GM21367 (cell line): ENCODE data around the gene NHLRC2.
"Not testable (repeated sequence)": the region's sequence is repeated elsewhere in the genome, so short reads cannot be mapped to it uniquely, and the experiment has no call there.

Experiments used
- ATAC-seq: cut with Tn5 transposase; IDR thresholded peaks from one replicate; pipeline ENCODE4 v1.9.1; 2021; ENCODE audit not compliant: unreplicated experiment

Gene NHLRC2

DNA sequence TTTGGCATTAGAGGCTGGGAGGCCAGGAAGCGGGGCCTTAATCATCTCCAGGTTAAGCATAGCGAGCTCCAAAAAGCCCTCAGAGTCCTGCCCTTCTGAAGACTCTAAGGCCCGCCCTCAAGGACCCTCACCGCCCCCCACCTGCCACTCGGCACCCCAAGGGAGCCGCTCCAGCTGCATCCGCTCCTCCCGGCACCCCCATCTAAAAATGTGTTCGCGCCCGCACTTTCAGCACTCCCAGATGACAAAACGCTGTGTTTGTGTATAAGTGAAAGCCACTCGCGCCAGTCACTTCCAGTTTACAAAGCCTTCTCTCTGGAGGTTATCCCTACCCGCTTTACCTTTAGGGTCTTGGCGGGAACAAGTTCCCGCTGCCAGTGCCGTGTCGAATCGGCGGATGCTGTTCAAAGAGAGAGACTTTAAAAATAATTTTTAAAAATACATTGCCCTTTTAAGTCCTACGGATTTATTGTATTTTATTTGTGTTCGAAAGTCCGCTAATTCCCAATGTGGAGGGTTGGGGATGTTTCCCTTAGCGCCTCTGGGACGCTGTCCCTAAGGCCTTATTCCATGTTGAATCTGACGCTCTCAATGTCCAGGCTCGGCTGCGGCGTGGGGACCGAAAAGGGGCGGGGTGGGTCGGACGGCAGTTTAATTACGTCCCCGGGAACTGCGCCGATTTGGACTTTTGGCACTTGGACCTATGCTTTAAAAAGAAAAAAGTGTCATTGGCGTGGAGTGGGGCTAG lies at the start of gene NHLRC2, which contains the start of gene DCLRE1A:
NHLRC2 (plus strand) TSS at position 649 of the 748 bp plus-strand sequence. CDS start 212 bp downstream, outside the sequence.
DCLRE1A (minus strand) TSS at position 70 of the 748 bp plus-strand sequence. CDS start 900 bp downstream, outside the sequence.
- ATAC-seq: peak; percentile 25

DNA sequence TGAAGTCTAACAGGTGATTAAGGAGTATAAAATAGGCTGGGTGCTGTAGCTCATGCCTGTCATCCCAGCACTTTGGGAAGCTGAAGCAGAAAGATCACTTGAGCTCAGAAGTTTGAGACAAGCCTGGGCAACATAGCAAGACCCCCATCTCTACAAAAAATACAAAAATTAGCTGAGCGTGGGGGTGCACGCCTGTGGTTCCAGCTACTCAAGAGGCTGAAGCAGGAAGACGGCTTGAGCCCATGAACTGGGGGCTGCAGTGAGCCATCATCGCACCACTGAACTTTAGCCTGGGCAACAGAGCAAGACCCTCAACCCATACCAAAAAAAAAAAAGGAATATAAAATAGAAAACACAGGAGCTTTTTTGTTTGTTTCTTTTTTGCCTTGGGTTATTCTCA lies 48.0 kb upstream of the NHLRC2 start:
- no peak for ATAC-seq

DNA sequence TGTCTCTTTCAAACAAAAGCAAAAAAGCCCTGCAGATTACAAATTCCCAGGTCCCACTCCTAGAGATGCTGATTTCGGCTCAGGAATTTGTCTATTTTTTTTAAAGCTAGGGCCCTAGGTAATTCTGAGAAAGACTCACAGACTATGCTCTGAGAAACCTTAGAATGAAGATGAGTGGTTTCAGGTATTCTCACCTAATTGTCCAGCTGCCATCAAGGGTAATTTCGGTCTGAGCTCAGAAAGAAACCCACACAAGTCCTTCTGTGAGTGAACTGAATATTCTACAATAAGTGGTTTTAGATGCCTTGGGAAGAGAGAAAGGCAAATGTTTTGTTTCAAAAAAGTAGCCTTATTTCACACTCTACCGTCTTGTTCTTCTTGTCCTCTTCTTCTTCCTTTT lies 46.3 kb upstream of the NHLRC2 start:
- no peak for ATAC-seq

- not testable (repeated sequence) for ATAC-seq
Measured at GRCh38 chr10:113814700-113815099, 39.8 kb upstream of the NHLRC2 start.

GRCh38 chr10:113819989-113820388 lies 34.5 kb upstream of the NHLRC2 start:
- no peak for ATAC-seq

DNA sequence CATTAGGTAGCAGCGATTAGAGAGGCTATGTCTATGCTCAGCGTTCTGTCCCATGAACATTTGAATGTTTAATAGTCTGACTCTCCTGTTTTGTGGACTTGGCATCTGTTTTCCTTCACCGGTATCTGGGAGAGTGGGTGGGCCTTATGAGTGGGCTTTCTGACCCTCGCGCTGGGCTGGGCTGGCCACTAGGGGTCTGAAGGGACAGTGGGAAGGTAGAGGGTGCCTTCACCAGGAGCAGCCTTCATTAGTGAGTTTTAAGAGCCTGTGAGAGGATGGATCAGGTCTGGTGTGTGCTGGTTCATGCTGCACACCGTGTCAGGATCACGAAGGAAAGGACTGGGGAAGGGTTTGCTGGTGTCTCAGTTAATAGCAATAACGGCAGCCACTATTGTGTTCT lies 34.0 kb upstream of the NHLRC2 start:
- no peak for ATAC-seq

DNA sequence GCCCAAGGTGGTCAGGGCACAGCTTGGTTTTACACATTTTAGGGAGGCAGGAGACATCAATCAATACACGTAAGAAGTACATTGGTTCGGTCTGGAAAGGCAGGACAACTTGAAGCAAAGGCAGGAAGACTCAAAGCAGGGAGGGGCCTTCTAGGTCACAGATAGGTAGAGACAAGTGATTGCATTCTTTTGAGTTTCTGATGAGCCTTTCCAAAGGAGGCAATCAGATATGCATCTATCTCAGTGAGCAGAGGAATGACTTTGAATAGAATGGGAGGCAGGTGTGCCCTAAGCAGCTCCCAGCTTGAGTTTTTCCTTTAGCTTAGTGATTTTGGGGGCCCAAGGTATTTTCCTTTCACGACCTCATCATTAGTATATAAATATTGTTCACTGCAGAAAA lies 33.2 kb upstream of the NHLRC2 start:
- ATAC-seq: not testable (repeated sequence)

DNA sequence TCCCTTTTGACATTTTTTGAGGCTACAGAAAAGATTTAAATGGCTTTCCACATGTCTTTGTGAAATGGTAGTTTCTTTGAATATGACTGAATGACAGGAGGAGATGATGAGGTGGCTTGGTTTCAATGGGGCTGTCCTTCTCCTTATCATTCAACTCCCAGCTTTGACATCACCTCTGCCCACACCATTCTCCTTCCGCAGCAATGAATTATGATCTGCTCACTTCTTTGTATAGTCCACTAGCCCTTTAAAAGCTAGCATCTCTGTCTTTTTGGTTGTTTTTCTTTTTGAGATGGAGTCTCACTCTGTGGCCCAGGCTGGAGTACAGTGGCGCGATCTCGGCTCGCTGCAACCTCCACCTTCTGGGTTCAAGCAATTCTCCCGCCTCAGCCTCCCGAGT lies 32.3 kb upstream of the NHLRC2 start:
- ATAC-seq: no peak

DNA sequence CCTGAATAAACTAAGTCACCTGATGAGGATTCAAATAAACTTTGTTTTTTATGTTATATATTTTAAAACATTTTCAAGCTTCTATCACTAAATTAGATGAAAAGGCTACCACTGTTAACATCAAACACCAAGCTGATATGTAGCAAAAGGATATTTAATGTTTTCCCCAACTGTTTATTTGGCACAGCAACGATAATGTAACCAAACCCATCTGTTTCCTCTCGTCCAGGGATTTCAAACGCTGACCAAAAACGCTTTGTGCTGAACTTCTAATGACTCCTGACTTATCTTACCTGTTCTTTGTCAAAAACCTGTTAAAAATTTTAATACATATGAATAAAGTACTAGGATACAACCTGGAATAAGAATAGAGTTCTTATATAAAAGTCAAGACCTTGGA lies 31.1 kb upstream of the NHLRC2 start:
- ATAC-seq: no peak

- no peak for ATAC-seq
Measured at GRCh38 chr10:113825791-113826190, 28.7 kb upstream of the NHLRC2 start.

DNA sequence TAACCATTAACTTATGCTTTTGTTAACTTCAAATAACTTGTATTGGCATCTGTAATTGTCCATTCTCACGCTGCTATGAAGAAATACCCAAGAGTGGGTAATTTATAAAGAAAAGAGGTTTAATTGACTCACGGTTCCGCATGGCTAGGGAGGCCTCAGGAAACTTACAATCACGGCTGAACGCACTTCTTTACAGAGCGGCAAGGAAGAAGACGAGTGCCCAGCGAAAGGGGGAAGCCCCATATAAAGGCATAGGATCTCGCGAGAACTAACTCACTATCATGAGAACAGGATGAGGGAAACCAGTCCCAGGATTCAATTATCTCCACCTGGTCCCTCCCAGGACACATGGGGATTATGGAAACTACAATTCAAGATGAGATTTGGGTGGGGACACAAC lies 25.9 kb upstream of the NHLRC2 start:
- not testable (repeated sequence) for ATAC-seq

DNA sequence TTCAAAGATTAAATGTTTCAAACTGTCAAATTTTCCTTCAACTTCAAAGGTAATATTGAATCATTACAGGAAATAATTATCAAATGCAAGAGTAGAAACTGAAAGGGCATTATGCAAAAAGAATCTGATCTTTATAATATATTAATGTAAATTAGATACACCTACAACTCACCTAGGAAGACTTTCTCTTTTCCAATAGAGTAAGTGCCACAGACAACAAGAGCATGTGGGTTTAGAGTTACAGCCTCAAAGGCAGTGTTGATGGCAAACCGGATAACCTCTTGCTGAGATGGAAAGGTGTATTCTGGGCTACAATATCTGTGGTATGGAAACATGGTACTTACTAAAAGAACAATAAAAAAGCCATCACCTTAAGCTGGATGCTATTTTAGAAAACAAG lies 12.3 kb upstream of the NHLRC2 start:
- ATAC-seq: no peak

DNA sequence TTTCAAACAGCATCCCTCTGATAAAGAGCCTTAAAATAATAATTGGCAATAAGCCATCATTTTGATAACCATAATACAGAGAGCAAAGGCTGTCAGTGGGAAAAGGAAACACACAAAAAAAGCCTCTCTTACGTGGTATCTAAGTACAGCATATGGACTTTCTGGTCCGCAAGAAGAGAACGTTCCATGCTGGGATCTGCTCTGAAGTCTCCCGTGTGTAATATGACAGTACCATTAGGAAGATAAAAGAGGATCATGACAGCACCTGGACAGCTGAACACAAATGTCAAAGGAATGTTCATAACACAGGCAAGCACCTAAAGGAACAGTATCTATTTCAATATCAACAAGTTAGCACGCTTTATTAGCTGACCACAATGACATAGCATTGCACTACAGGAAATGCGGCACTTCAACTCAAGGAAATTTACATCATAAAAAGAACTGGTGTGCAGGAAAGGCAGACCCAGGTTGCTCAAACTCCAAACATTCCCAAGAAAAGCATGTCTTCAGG lies 10.4 kb upstream of the NHLRC2 start:
- no peak for ATAC-seq

DNA sequence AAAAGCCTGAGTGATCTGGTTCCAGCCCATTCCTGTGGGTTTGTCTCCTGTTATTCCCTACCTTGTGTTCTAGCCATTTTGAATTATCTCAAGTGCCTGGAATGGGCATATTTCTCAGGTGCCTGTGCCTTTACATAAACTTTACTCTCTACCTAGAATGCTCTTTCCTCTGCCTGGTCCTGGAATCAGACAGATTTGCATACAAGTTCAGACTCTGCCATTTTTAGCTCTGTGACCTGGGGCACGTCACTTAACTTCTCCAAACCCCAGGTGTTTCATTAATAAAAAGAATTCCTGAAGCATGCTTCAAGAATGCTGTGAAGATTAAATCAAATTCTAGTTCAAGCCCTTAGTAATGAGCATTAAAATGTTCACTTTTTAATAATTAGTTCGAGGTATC lies 8.4 kb upstream of the NHLRC2 start:
- peak; percentile 51 for ATAC-seq

GRCh38 chr10:113849140-113849803 lies 5.2 kb upstream of the NHLRC2 start:
- ATAC-seq: no peak

- ATAC-seq: no peak
Measured at GRCh38 chr10:113849946-113850345, 4.5 kb upstream of the NHLRC2 start.

GRCh38 chr10:113853578-113854012 lies 866 bp upstream of the NHLRC2 start:
- ATAC-seq: no peak

GRCh38 chr10:113854761-113855588 lies 514 bp downstream of the NHLRC2 start:
- peak; percentile 20 for ATAC-seq

- ATAC-seq: no peak
Measured at GRCh38 chr10:113856563-113856962, 2.1 kb downstream of the NHLRC2 start.

DNA sequence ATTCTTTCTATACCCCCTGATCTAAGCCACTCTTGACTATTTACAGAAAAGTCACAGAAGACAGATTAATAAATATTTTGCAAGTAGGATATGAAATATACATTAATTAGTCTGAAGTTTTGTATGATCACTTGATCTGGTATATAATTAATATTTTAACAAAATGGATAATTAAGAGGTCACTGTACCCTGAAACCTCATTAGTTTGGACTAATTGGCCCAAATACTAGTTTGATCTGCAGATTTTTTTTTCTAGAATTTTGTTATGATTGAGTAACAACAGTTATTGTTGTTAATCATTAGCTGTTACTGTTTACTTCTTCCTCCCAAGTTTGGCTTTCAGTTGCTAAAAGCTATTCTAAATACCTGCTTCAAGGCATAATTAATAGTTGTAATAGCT lies 2.7 kb downstream of the NHLRC2 start:
- ATAC-seq: no peak

DNA sequence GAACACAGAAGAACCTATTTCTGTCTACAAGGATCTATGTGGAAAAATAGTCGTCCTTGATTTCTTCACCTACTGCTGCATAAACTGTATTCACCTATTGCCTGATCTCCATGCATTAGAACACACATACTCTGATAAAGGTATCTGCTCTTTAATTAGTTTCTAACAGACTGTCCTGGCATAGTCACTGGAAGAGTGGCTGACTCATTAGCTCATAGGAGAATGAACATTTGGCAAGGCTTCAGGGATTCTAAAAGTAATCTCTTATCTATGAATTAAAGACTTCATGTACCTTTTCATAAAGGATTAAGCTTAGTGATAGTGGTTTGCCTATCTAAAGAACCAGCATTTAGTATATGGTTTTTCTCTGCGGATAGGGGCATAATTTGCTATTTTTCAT lies 4.1 kb downstream of the NHLRC2 start:
- no peak for ATAC-seq
